HFF-Myc (cell line): ENCODE data around the gene TAMM41.

Experiments
- DNase-seq: peaks from one replicate; pipeline ENCODE4 v3.0.0-alpha.2; 2011; ENCODE audit warnings: low read depth; ENCODE audit errors: extremely low read depth
- H3K4me3 ChIP-seq: replicated peaks from 2 replicates; pipeline ENCODE4 v1.5.1; 2011; ENCODE audit warnings: low read depth, mild to moderate bottlenecking, control low read depth, low read length
- TF ChIP-seq, protein P1 (sequence below): IDR thresholded peaks from 2 replicates; pipeline ENCODE4 v1.5.1; 2012; ENCODE audit warnings: mild to moderate bottlenecking, low read depth, low read length, control low read depth; ENCODE audit errors: missing control alignments

Gene TAMM41

DNA sequence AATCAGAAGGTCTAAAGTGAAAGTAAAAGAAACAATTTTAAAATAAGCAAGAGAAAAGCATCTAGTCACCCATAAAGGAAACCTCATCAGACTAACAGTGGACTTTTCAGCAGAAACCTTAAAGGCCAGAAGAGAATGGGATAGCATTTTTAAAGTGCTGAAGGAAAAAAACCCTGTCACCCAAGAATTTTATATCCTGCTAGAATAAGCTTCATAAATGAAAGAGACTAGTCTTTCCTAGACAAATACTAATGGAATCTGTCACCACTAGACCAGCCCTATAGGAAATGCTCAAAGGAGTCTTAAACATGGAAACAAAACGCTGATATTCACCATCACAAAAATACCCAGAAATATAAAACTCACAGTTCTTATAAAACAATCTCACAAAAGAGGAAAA, 46.9 kb downstream of the TAMM41 start:
- H3K4me3 ChIP-seq: no peak overlapping the region
- no peak for DNase-seq
- TF ChIP-seq, protein P1, sequence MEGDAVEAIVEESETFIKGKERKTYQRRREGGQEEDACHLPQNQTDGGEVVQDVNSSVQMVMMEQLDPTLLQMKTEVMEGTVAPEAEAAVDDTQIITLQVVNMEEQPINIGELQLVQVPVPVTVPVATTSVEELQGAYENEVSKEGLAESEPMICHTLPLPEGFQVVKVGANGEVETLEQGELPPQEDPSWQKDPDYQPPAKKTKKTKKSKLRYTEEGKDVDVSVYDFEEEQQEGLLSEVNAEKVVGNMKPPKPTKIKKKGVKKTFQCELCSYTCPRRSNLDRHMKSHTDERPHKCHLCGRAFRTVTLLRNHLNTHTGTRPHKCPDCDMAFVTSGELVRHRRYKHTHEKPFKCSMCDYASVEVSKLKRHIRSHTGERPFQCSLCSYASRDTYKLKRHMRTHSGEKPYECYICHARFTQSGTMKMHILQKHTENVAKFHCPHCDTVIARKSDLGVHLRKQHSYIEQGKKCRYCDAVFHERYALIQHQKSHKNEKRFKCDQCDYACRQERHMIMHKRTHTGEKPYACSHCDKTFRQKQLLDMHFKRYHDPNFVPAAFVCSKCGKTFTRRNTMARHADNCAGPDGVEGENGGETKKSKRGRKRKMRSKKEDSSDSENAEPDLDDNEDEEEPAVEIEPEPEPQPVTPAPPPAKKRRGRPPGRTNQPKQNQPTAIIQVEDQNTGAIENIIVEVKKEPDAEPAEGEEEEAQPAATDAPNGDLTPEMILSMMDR: no peak

DNA sequence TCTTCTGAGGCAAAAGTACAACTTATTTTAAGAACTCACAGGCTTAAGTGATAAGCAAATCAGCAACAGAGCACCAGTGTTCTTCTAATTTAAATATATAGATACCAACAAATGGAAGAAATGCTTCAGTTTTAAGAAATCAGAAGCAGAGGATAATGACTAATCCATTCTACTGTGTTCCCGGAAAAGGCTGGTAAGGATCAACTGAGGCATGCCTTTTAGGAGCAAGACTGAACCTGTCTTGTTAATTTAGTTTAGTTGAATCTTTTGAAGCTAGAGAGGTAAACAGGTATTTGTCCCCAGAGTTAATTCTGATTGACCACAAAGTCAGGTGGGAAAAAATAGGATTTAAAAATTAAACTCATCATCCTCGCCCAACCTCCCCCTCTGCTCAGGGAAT, 51.8 kb downstream of the TAMM41 start:
- TF ChIP-seq, protein P1: no peak
- no peak for DNase-seq
- no peak overlapping the region for H3K4me3 ChIP-seq

DNA sequence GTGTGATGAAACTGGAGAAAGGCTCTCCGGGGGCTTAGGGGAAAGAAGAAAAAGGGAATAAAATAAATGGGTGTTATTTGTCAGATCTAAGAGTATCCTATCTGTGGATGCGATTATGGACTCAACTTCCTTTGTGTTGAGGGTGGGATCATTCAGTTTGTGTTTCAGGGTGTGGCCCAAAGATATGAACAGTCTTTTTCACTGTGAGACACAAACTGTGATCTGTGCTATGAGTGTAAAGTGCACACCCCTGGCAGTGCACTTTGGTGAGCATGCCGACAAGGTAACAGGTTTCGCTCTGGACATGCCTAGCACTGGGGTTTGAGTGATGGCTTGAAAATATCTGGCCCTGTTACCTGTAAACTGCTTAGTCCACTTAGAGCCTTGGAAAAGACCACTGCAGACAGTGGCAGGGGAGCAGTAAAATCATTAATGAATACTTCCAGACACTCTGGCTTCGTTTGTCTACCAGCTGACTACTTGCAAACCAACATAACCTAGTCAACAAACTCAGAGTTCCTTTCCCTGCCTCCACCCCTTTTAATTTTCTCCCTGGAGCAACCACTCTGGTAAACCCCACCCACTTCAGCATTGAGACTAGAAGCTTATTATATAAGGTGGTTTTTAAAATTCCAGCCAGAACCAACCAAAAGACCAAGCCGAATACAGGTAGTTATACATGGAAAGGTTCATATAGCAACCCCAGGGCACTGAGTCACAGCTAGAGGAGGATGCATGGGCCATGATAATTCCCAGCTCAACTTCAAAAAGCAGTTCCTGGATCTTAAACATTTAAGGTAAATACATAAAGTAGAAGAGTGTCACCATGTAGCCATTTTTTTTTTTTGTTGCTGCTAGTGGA, 55.1 kb downstream of the TAMM41 start:
- TF ChIP-seq, protein P1: no peak

DNA sequence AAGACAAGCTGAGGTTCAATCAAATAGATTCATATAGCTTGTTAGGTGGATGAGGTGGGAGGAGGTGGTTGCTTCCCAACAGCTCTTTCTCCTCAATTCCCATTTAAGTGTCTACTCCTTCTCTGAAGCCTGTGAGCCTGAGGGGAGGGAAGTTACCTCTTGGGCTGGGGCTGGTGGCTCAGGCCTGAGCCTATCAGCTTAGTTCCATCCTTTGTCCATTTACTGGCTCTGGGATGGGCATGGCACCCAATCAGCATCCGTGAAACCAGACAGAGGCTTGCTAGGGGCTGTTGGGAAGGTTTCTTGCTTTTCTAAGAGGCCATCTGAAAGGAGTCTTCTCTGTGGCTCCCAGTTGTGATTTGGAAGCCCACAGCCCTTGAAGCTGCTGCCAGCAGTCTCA, 57.3 kb downstream of the TAMM41 start:
- no peak overlapping the region for H3K4me3 ChIP-seq
- TF ChIP-seq, protein P1: no peak
- no peak for DNase-seq

More for the DNA sequence above, 55.1 kb downstream of the TAMM41 start:
- DNase-seq: no peak
- no peak overlapping the region for H3K4me3 ChIP-seq

DNA sequence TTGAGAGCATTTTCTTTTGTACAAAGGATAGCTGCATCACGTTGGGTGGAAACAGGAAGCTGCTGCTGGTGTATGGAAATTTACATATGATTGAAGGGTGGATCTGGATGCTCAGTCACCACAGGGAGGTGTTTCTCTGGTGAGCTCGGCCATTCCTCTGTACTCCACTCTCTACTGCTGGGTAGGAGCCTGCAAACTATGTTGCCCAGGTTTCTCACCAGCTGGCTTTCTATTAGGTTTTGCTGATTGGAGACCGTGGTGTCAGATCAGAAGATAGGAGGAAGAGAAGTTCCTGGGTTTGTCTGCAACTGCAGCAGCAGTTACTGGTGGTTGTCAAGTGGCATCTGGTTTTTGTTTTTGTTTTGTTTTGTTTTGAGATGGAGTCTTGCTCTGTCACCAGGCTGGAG, 61.7 kb downstream of the TAMM41 start:
- H3K4me3 ChIP-seq: no peak overlapping the region
- DNase-seq: no peak
- TF ChIP-seq, protein P1: no peak

DNA sequence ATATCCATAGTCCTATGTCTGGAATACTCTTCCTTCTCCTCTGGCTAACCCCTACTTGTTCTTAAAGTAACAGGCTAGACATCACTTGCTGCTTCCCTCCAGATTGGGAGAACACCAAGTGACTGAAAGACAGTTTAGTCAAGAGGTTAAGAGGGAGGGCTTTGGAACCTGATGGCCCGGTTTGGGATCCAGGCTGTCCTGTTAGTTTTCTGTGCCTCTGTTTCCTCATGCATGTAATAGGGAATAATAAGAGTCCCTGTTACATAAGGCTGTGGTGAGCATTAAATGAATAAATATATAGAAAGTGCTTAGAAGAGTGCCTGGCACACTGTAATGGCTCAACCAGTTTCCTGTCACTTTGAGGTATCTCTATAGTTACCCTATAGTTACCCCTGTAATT, 66.3 kb downstream of the TAMM41 start:
- TF ChIP-seq, protein P1: no peak
- H3K4me3 ChIP-seq: no peak overlapping the region
- no peak for DNase-seq
